AG09309 (cell line): ENCODE data around the gene DLD.
"Not testable (repeated sequence)": the region's sequence is repeated elsewhere in the genome, so short reads cannot be mapped to it uniquely, and the experiment has no call there.

Source experiments
- DNase-seq: peaks from one replicate; pipeline ENCODE4 v3.0.0-alpha.2; 2010; ENCODE audit warnings: low read depth
- H3K4me3 ChIP-seq: 2 replicates; pipeline ENCODE4 v1.5.1; 2011; ENCODE audit warnings: mild to moderate bottlenecking, low read depth, low read length, moderate library complexity; ENCODE audit not compliant: control insufficient read depth
- CTCF ChIP-seq: IDR thresholded peaks from 2 replicates; pipeline ENCODE4 v1.5.1; 2011; ENCODE audit warnings: mild to moderate bottlenecking, low read depth, low read length, inconsistent platforms; ENCODE audit not compliant: insufficient read depth, control insufficient read depth; ENCODE audit errors: missing control alignments

The DLD gene, protein sequence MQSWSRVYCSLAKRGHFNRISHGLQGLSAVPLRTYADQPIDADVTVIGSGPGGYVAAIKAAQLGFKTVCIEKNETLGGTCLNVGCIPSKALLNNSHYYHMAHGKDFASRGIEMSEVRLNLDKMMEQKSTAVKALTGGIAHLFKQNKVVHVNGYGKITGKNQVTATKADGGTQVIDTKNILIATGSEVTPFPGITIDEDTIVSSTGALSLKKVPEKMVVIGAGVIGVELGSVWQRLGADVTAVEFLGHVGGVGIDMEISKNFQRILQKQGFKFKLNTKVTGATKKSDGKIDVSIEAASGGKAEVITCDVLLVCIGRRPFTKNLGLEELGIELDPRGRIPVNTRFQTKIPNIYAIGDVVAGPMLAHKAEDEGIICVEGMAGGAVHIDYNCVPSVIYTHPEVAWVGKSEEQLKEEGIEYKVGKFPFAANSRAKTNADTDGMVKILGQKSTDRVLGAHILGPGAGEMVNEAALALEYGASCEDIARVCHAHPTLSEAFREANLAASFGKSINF

DNA sequence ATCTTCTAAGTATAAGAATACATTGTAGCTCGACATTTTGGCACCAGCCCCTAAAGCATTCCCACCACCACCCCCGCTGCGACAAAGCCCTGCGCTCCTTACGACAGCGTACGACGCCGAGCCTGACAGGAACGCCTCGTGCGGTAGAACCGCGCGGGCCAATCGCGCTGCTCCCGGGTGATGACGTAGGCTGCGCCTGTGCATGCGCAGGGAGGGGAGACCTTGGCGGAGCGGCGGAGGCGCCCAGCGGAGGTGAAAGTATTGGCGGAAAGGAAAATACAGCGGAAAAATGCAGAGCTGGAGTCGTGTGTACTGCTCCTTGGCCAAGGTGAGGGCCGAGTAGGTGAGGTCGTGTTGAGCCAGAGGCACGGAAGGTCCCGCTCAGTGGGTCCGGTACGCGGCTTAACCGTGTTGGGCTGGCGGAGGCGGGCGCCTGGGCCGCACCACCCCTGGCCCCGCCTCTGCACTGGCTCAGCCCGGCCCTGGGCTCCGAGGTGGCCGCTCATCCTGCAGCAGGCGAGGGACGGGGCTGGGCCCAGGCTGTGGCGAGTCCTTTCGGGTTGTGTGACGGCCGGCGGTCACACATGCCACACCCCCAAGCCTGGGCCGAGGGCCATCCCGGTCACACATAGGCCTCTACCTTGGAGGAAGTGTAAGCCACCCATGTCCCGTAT, at the start of gene DLD:
DLD (plus strand) TSS at position 222 of the 674 bp plus-strand sequence; CDS start at position 290, 68 bp downstream.
- peak within 1 kb of the TSS; percentile 54 for H3K4me3 ChIP-seq
- TF ChIP-seq CTCF = no peak
- peak; percentile 41 for DNase-seq

DNA sequence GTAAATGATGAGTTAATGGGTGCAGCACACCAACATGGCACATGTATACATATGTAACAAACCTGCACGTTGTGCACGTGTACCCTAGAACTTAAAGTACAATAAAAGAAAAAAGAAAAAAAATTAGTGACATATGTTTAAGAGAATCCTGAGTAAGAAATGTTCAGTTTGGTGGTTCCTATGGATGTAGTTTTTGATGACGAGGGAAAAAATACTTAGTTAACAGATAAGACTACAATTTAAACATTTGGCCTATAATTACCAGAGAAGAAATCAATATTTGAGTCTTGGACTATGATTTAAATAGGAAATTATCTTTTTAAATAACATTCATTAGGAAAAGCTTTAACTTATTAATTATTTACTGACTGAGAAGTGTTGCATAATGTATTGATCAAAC, 48.8 kb upstream of the DLD start:
- no peak overlapping the region for H3K4me3 ChIP-seq
- TF ChIP-seq CTCF = no peak
- DNase-seq = no peak

GRCh38 chr7:107843184-107843583, 47.8 kb upstream of the DLD start:
- no peak overlapping the region for H3K4me3 ChIP-seq
- TF ChIP-seq CTCF = no peak
- no peak for DNase-seq

GRCh38 chr7:107846324-107846723, 44.7 kb upstream of the DLD start:
- no peak for DNase-seq
- H3K4me3 ChIP-seq = no peak overlapping the region
- TF ChIP-seq CTCF = no peak

- no peak overlapping the region for H3K4me3 ChIP-seq
- no peak for DNase-seq
- no peak for TF ChIP-seq CTCF
Observed at GRCh38 chr7:107847168-107847835, 43.7 kb upstream of the DLD start.

DNA sequence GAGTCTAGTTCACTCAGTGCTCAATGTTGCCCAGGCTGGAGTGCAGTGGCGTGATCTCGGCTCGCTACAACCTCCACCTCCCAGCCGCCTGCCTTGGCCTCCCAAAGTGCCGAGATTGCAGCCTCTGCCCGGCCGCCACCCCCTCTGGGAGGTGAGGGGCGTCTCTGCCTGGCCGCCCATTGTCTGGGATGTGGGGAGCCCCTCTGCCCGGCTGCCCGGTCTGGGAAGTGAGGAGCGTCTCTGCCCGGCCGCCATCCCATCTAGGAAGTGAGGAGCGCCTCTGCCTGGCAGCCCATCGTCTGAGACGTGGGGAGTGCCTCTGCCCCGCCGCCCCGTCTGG, 43.2 kb upstream of the DLD start:
- DNase-seq, H3K4me3 ChIP-seq: not testable (repeated sequence)

- not testable (repeated sequence) for DNase-seq, H3K4me3 ChIP-seq
Observed at GRCh38 chr7:107848211-107848610, 42.8 kb upstream of the DLD start.
